Measurements from ENCODE around the gene FOLR2. TPM values are rescaled to one million over a fixed set of nuclear protein-coding genes. Genes with fewer than 3 reads are reported as not detected.
"Not testable (repeated sequence)": the region's sequence is repeated elsewhere in the genome, so short reads cannot be mapped to it uniquely, and the experiment has no call there.

Gene FOLR2
- 10 to 100 TPM in 3 of 4 donors, 1 to 10 TPM in 1; 7.3 to 70.3 (median 33.9) TPM for total RNA-seq

DNA sequence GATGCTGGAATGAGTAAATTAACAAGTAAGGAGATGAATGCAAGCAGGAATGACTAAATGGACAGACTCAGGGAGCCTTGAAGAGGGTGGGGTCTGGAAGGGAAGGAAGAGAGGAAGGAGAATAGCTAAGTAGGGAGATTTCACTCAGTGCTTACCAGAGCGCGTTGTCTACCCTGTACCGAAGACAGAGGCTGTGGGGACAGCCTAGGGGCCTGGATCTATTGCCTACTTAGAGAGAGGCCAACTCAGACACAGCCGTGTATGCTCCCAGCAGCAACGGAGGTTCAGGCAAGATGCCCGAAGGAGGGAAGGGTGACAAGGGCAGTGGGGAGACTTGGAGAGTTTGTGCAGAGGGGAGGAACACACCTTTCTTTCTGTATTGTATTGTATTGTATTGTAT is at the start of gene FOLR2:
FOLR2 (plus strand) TSS at position 157 of the 400 bp plus-strand sequence. CDS start 1,791 bp downstream, outside the sequence.
- H3K36me3 ChIP-seq = no peaks in the 10 kb centered on the region
- H3K27me3 ChIP-seq = peaks cover 17% of the 10 kb centered on the region
- peak within 1 kb of the TSS in 1 of 2 donors; percentile 18 for H3K4me3 ChIP-seq
- peak; percentile 53 for ATAC-seq
- H3K9me3 ChIP-seq = no peaks in the 10 kb centered on the region
- H3K4me1 ChIP-seq = no peaks in the 10 kb centered on the region
- TF ChIP-seq POLR2A (IDR thresholded peaks at IDR 0.05) = no peak
- TF ChIP-seq CTCF (IDR thresholded peaks at IDR 0.05) = no peak
- TF ChIP-seq POLR2AphosphoS5 (IDR thresholded peaks at IDR 0.05) = no peak
- no peak for TF ChIP-seq EP300 (IDR thresholded peaks at IDR 0.05)
- H3K27ac ChIP-seq = peak within 1 kb of the TSS in 1 of 4 donors; percentile 3
- 83% methylated on average over 6 of the region's 6 CpGs for WGBS, 2 donors (ENCODE audit: low coverage in 1 of 2)

- not testable (repeated sequence) for ATAC-seq, H3K4me3 ChIP-seq, H3K4me1 ChIP-seq, H3K27me3 ChIP-seq, H3K9me3 ChIP-seq, H3K36me3 ChIP-seq, H3K27ac ChIP-seq
- WGBS, 2 donors (ENCODE audit: low coverage in 1 of 2) = 90 to 93% methylated on average over 1 to 5 of the region's 5 CpGs
Observed at GRCh38 chr11:72169046-72169555, 47.5 kb upstream of the FOLR2 start.

DNA sequence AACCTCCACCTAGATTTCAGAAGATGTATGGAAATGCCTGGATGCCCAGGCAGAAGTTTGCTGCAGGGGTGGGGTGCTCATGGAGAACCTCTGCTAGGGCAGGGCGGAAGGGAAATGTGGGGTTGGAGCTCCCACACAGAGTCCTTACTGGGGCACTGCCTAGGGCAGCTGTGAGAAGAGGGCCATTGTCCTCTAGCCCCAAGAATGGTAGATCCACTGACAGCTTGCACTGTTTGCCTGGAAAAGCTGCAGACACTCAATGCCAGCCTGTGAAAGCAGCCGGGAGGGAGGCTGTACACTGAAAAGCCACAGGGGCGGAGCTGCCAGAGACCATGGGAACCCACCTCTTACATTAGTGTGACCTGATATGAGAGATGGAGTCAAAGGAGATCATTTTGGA is 46.8 kb upstream of the FOLR2 start:
- H3K9me3 ChIP-seq, H3K4me3 ChIP-seq, H3K27me3 ChIP-seq, ATAC-seq, H3K27ac ChIP-seq, H3K36me3 ChIP-seq, H3K4me1 ChIP-seq: not testable (repeated sequence)
- no CpG with 5 or more reads among the region's 3 CpGs for WGBS, 2 donors (ENCODE audit: low coverage in 1 of 2)

DNA sequence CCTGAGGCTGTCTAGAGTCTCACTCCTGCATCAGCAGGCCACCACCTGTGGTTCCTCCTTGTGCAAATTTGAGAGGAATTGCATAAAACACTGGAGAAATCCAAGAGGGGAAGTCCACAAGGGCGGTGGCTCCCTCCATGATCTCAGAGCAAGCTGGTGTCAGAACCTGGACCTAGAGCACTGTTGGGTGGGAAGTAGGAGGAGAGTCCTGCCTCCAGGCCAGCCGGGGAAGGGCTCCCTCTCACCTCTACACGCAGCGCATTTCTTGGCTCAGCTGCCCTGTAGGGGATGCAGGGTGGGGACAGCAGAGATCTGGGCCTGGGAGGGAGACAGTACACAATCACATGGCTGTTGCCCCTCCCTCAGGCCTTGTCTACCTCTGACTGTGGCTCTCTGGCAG is 44.6 kb upstream of the FOLR2 start:
- H3K9me3 ChIP-seq, H3K4me3 ChIP-seq, H3K27ac ChIP-seq, H3K27me3 ChIP-seq, H3K36me3 ChIP-seq, H3K4me1 ChIP-seq: not testable (repeated sequence)
- ATAC-seq = peak; percentile 25
- 80% methylated on average over 1 of the region's 4 CpGs; no CpG with 5 or more reads in 1 of the 2 donors for WGBS, 2 donors (ENCODE audit: low coverage in 1 of 2)

DNA sequence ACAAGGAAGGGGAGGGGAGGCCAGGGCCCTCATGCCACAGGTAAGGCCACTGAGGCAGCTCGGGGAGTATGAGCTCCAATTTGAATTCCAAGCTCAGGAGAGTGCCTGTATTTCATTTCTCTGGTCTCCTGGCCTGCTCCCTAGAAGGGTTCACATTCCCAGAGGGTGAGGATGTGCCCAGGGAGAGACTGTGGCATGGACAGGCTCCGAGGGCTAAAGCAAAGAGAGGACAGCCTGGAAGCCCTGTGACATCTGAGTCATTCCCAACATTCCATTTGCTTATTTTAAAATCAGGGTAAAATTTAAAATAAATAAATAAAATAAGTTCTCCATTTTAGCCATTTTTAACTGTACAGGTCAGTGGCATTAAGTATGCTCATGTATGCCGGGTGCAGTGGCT is 43.3 kb upstream of the FOLR2 start:
- H3K4me1 ChIP-seq = no peaks in the 10 kb centered on the region
- ATAC-seq = no peak
- WGBS, 2 donors (ENCODE audit: low coverage in 1 of 2) = 100% methylated on average over 1 to 2 of the region's 3 CpGs
- peaks cover 11% of the 10 kb centered on the region for H3K27me3 ChIP-seq
- H3K27ac ChIP-seq = no peak overlapping the region
- no peaks in the 10 kb centered on the region for H3K9me3 ChIP-seq
- H3K4me3 ChIP-seq = no peak overlapping the region
- TF ChIP-seq POLR2AphosphoS5 (IDR thresholded peaks at IDR 0.05) (no peak), CTCF (IDR thresholded peaks at IDR 0.05) (no peak), POLR2A (IDR thresholded peaks at IDR 0.05) (no peak), EP300 (IDR thresholded peaks at IDR 0.05) (no peak)
- no peaks in the 10 kb centered on the region for H3K36me3 ChIP-seq

DNA sequence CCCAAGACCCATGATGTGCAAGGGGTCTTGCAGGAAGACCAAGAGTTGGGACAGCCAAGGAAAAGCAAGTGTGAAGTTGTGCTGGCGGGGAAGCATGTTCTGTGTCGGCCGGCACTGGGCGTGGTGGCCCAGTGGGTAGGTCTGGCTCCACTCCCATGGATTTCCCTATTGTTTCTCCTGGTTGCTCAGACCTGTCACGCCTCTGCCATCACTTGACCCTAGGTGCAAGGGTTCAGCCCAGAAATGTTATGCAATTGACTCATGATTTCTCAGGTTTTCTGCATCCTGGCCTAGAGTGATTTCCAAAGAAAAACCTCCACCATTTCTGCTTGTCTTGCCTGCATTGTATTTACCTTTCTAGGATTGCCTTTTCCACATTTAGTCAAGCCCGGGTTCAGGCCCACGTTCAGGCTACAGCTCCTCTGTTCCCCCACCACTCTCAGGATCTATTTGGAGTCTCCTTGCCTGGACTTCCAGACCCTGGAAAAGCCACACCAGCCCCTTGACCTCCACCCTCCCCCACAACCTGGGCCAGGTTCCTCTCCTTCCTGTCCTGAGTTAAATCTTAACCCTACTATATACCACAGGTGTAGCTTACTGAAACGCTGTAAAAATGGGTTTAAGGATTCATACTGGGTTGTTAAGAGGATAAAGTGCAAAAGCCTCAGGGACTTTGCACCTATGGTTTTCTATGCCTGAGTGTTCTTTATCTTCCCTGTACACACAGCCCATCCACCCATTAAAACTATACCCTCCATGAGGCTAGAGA is 42.1 kb upstream of the FOLR2 start:
- Histone ChIP-seq H3K36me3 (no peaks in the 10 kb centered on the region), H3K9me3 (no peaks in the 10 kb centered on the region), H3K27ac (no peak overlapping the region), H3K27me3 (peaks cover 11% of the 10 kb centered on the region), H3K4me1 (no peaks in the 10 kb centered on the region), H3K4me3 (no peak overlapping the region)
- ATAC-seq = no peak
- TF ChIP-seq EP300 (IDR thresholded peaks at IDR 0.05) (no peak), CTCF (IDR thresholded peaks at IDR 0.05) (no peak), POLR2A (IDR thresholded peaks at IDR 0.05) (no peak), POLR2AphosphoS5 (IDR thresholded peaks at IDR 0.05) (no peak)
- WGBS, 2 donors (ENCODE audit: low coverage in 1 of 2) = 79 to 94% methylated on average over 3 to 7 of the region's 8 CpGs

Measured in gastroesophageal sphincter (tissue), 4 donors.